HepG2 (cell line): ENCODE data around the gene UTP4. TPM values are rescaled to one million over a fixed set of nuclear protein-coding genes. Genes with fewer than 3 reads are reported as not detected.

ENCODE experiments used
- ATAC-seq: fragments of 200-7000 bp; cut with Tn5 transposase; 3 replicates; pipeline ENCODE4 v1.9.1; 2020; ENCODE audit warnings: mild to moderate bottlenecking, moderate library complexity
- BruUV-seq: library from RNA; stranded (reverse); fragments of 400-500 nt; replicated peaks from 2 replicates; lab custom pipeline; 2021; lab: Mats Ljungman, UMichigan
- CTCF ChIA-PET: fragments of 300-600 bp; formaldehyde crosslinking; extraction: SDS; loops from one replicate; lab custom pipeline; 2021; ENCODE audit warnings: low total read pairs, inconsistent platforms, low intra/inter-chr PET ratio; lab: Yijun Ruan, JAX
- POLR2A ChIA-PET: fragments of 350-600 bp; sonication (Branson Sonifier 250); formaldehyde crosslinking; loops from one replicate; lab custom pipeline; 2020; ENCODE audit warnings: antibody characterized with exemption, inconsistent platforms; lab: Yijun Ruan, JAX
- DNase-seq: peaks from one replicate; pipeline ENCODE4 v3.0.0-alpha.2; 2015; ENCODE audit warnings: low spot score
- FAIRE-seq: peaks from 3 replicates; lab custom pipeline; 2011; peaks lifted over from hg19 to GRCh38; lab: Jason Lieb, UNC
- H2AFZ ChIP-seq: one replicate; pipeline ENCODE4 v1.6.1; 2011; ENCODE audit warnings: low read length, inconsistent platforms
- H3K27ac ChIP-seq: fragments of 300-600 bp; 3 replicates; pipeline ENCODE4 v1.8.0; 2011; ENCODE audit warnings: mixed run types, mild to moderate bottlenecking, mixed read lengths, low read length, inconsistent platforms; ENCODE audit not compliant: insufficient read depth; ENCODE audit errors: extremely low read length
- H3K27me3 ChIP-seq, 2 experiments: fragments of 200-600 bp in 1 of 2; 2 replicates in 1 of 2; 3 replicates in 1 of 2; pipeline versions ENCODE4 v1.6.0 to v1.8.0; 2011; ENCODE audit warnings: low read length in 2 of 2, mild to moderate bottlenecking in 2 of 2, moderate library complexity in 2 of 2, inconsistent platforms in 1 of 2; ENCODE audit not compliant: insufficient read depth in 2 of 2, control insufficient read depth in 1 of 2
- H3K36me3 ChIP-seq, 2 experiments: fragments of 200-600 bp in 1 of 2; replicated peaks in 1 of 2; 2 replicates in 1 of 2; 3 replicates in 1 of 2; pipeline versions ENCODE4 v1.5.1 to v1.8.0; 2011; ENCODE audit warnings: low read length in 2 of 2, inconsistent platforms in 1 of 2; ENCODE audit not compliant: insufficient read depth in 2 of 2, control insufficient read depth in 1 of 2
- H3K4me1 ChIP-seq: 2 replicates; pipeline ENCODE4 v1.5.1; 2012; ENCODE audit warnings: low read length, inconsistent platforms; ENCODE audit not compliant: insufficient read depth
- H3K4me2 ChIP-seq: 2 replicates; pipeline ENCODE4 v1.6.0; 2011; ENCODE audit warnings: low read depth, low read length, inconsistent platforms
- H3K4me3 ChIP-seq, 3 experiments: fragments of 200-600 bp in 1 of 3; sonication (generic), shearing (Covaris generic) in 1 of 3; replicated peaks in 1 of 3; 2 replicates each; pipeline ENCODE4 v1.5.1; 2011 to 2016; ENCODE audit warnings: low read length in 3 of 3, inconsistent platforms in 2 of 3, low read depth in 2 of 3, mild to moderate bottlenecking in 2 of 3, control low read depth in 1 of 3, mixed read lengths in 1 of 3; ENCODE audit not compliant: insufficient read depth in 1 of 3
- H3K79me2 ChIP-seq: one replicate; pipeline ENCODE4 v1.6.1; 2011; ENCODE audit warnings: low read length, inconsistent platforms; ENCODE audit not compliant: insufficient read depth
- H3K9ac ChIP-seq: 2 replicates; pipeline ENCODE4 v1.6.0; 2011; ENCODE audit warnings: mild to moderate bottlenecking, low read depth, low read length, inconsistent platforms; ENCODE audit not compliant: insufficient read depth
- H3K9me3 ChIP-seq: 2 replicates; pipeline ENCODE4 v1.5.1; 2012; ENCODE audit warnings: mild to moderate bottlenecking, low read length
- H4K20me1 ChIP-seq: 2 replicates; pipeline ENCODE4 v1.6.0; 2011; ENCODE audit warnings: inconsistent platforms, mild to moderate bottlenecking, low read length, moderate library complexity; ENCODE audit not compliant: insufficient read depth
- MAFF ChIP-seq: IDR thresholded peaks from 2 replicates; pipeline ENCODE4 v1.6.1; 2011; ENCODE audit warnings: low read depth, low read length, improper control_type of control experiment
- MAFK ChIP-seq, 2 experiments: IDR thresholded peaks in 1 of 2; conservative IDR thresholded peaks in 1 of 2; 2 replicates each; pipeline ENCODE4 v1.6.1; 2011; ENCODE audit warnings: improper control_type of control experiment in 2 of 2, low read length in 2 of 2
- NCOA5 ChIP-seq: sonication (generic); formaldehyde crosslinking; IDR thresholded peaks from 2 replicates; pipeline ENCODE4 v1.4.0; 2020; ENCODE audit warnings: missing genetic modification reagents
- NFIB ChIP-seq: sonication (generic); formaldehyde crosslinking; IDR thresholded peaks from 2 replicates; pipeline ENCODE4 v1.9.0; 2021; ENCODE audit warnings: missing genetic modification reagents, mild to moderate bottlenecking, borderline replicate concordance
- WIZ ChIP-seq: sonication (generic); formaldehyde crosslinking; IDR thresholded peaks from 2 replicates; pipeline ENCODE4 v1.5.1; 2020; ENCODE audit warnings: mild to moderate bottlenecking, missing genetic modification reagents
- ZNF33B ChIP-seq: sonication (generic); formaldehyde crosslinking; IDR thresholded peaks from 2 replicates; pipeline ENCODE4 v1.5.1; 2020; ENCODE audit warnings: mild to moderate bottlenecking, missing genetic modification reagents
- ZNF788 ChIP-seq: sonication (generic); formaldehyde crosslinking; IDR thresholded peaks from 2 replicates; pipeline ENCODE4 v1.5.0; 2020; ENCODE audit warnings: mild to moderate bottlenecking, missing genetic modification reagents, borderline replicate concordance
- WGBS: methylation state at CpG from one replicate; pipeline ENCODE4 v1.1.6; 2017; ENCODE audit warnings: low lambda C conversion rate; 5-methylcytosine and 5-hydroxymethylcytosine counted together
- in situ Hi-C: cut with HindIII; loops from 2 replicates; pipeline ENCODE4 v1.10.0; 2017; ENCODE audit warnings: low pct_unique_long_range_greater_than_20kb; ENCODE audit not compliant: extremely low pct_ligation_motif_present
- intact Hi-C: fragments of 100-400 bp; cut with micrococcal nuclease; formaldehyde crosslinking; loops from one replicate; pipeline ENCODE4 v1.10.0; 2022; ENCODE audit not compliant: unreplicated experiment
- polyA plus RNA-seq, 8 experiments: library from polyadenylated mRNA; depleted of rRNA in 3 of 8; stranded (reverse) in 7 of 8; unstranded in 1 of 8; fragments of >200 nt; fragmentation: Illumina TruSeq in 4 of 8; extraction: Trizol in 4 of 8; gene quantifications; 2 replicates each; pipeline versions ENCODE4 v1.2.1 to v1.2.3, GENCODE V29; 2011 to 2016; ENCODE audit warnings: low read depth in 4 of 8, missing spikeins in 1 of 8, mixed read lengths in 1 of 8; ENCODE audit not compliant: insufficient read depth in 1 of 8
- total RNA-seq, 5 experiments: library from RNA; depleted of rRNA; stranded (reverse); fragments of >200 nt; fragmentation: Illumina TruSeq; extraction: Trizol; gene quantifications; 2 replicates each; pipeline ENCODE4 v1.2.3, GENCODE V29; 2016; ENCODE audit warnings: low read depth in 1 of 5
- TF ChIP-seq, protein P1 (sequence below): fragments of 450-650 bp; IDR thresholded peaks from 2 replicates; pipeline ENCODE4 v1.6.1; 2017; ENCODE audit warnings: mild to moderate bottlenecking

Gene UTP4
- total and polyA plus RNA-seq, 2 of the 13 experiments (the other 11 are each of a cell fraction or from before 2014, with no cell fraction given): 30.0 to 85.8 TPM

DNA sequence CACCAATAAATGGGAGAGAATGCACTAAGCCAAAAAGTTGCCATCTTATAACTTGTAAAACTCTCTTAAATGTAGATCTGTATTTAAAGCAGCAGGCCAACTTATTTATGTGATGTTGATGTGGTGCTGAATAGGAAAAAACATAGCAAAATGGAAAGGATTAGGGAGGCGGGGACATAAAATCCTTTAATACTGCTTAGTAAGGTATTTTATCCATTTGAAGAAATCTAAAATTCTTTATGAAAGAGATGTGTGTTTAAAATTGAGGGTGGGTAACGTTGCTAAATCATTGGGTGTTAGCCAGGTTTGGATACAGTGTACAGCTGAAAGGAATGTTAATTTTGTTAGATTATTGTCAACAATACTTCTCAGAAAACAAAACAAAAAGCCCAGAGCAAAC lies 68.8 kb downstream of the UTP4 start:
- ChIA-PET CTCF (no interaction called here), POLR2A (interaction anchor here (1.6 kb wide), 1 partner anchor 14 kb away, joined by 7 read pairs; the partner anchor contains the start of gene SNTB2)
- intact Hi-C loops (no loop called here), in situ Hi-C loops (no loop called here)
- Histone ChIP-seq H3K36me3 (no peaks in the 10 kb centered on the region), H3K79me2 (peaks cover 40% of the 10 kb centered on the region), H3K4me3 (no peak overlapping the region), H3K9me3 (no peaks in the 10 kb centered on the region), H3K9ac (no peak overlapping the region), H3K27me3 (no peaks in the 10 kb centered on the region), H3K27ac (no peak overlapping the region), H3K4me1 (peaks cover 9% of the 10 kb centered on the region; the same call in 1 of the 2 replicates), H3K4me2 (no peak overlapping the region), H4K20me1 (no peaks in the 10 kb centered on the region), H2AFZ (no peak overlapping the region)
- no peak for ATAC-seq
- 91% methylated on average over 2 of the region's 2 CpGs for WGBS
- TF ChIP-seq, protein P1, sequence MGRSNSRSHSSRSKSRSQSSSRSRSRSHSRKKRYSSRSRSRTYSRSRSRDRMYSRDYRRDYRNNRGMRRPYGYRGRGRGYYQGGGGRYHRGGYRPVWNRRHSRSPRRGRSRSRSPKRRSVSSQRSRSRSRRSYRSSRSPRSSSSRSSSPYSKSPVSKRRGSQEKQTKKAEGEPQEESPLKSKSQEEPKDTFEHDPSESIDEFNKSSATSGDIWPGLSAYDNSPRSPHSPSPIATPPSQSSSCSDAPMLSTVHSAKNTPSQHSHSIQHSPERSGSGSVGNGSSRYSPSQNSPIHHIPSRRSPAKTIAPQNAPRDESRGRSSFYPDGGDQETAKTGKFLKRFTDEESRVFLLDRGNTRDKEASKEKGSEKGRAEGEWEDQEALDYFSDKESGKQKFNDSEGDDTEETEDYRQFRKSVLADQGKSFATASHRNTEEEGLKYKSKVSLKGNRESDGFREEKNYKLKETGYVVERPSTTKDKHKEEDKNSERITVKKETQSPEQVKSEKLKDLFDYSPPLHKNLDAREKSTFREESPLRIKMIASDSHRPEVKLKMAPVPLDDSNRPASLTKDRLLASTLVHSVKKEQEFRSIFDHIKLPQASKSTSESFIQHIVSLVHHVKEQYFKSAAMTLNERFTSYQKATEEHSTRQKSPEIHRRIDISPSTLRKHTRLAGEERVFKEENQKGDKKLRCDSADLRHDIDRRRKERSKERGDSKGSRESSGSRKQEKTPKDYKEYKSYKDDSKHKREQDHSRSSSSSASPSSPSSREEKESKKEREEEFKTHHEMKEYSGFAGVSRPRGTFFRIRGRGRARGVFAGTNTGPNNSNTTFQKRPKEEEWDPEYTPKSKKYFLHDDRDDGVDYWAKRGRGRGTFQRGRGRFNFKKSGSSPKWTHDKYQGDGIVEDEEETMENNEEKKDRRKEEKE: no peak
- no peak for TF ChIP-seq WIZ
- TF ChIP-seq NCOA5 (CRISPR knock-in tag): no peak
- TF ChIP-seq MAFK (conservative IDR thresholded peaks at IDR 0.05 in 1 of 2, IDR thresholded peaks at IDR 0.05 in 1 of 2; ENCODE audit: low read length in 2 of 2): peak; percentile 48 to 79; a peak in 2 of 4 replicates
- TF ChIP-seq NFIB: no peak
- no peak for TF ChIP-seq ZNF33B
- peak; percentile 63 for TF ChIP-seq MAFF
- no peak for TF ChIP-seq ZNF788 (CRISPR knock-in tag)
- FAIRE-seq: no peak
- TSS peak; percentile 23 for BruUV-seq
- no peak for DNase-seq
